GM21526 (cell line): ENCODE measurements around the gene HPCA.

Experiments used
- ATAC-seq: cut with Tn5 transposase; IDR thresholded peaks from one replicate; pipeline ENCODE4 v1.9.1; 2021; ENCODE audit warnings: moderate library complexity; ENCODE audit not compliant: unreplicated experiment, low FRiP score

Gene HPCA

GRCh38 chr1:32928285-32928684 lies 42.0 kb downstream of the HPCA start:
- no peak for ATAC-seq

- no peak for ATAC-seq
Observed at GRCh38 chr1:32928715-32929114, 42.4 kb downstream of the HPCA start.

- no peak for ATAC-seq
Observed at GRCh38 chr1:32929366-32929765, 43.1 kb downstream of the HPCA start.

GRCh38 chr1:32931760-32932159 lies 45.5 kb downstream of the HPCA start:
- no peak for ATAC-seq

GRCh38 chr1:32933742-32934322 lies 47.5 kb downstream of the HPCA start:
- ATAC-seq = no peak

GRCh38 chr1:32934535-32934934 lies 48.2 kb downstream of the HPCA start:
- no peak for ATAC-seq

- ATAC-seq = no peak
Observed at GRCh38 chr1:32937061-32937460, 50.8 kb downstream of the HPCA start.

- no peak for ATAC-seq
Observed at GRCh38 chr1:32939655-32940371, 53.5 kb downstream of the HPCA start.

GRCh38 chr1:32944180-32944579 lies 57.9 kb downstream of the HPCA start:
- ATAC-seq = no peak
